BJ (cell line): ENCODE data around the gene MCM7. TPM values are rescaled to one million over a fixed set of nuclear protein-coding genes. Genes with fewer than 3 reads are reported as not detected.

Experiments used
- CTCF ChIA-PET: fragments of 350-600 bp; formaldehyde crosslinking; extraction: SDS; loops from one replicate; lab custom pipeline; 2021; ENCODE audit warnings: antibody characterized with exemption, inconsistent platforms; lab: Yijun Ruan, JAX
- POLR2A ChIA-PET: fragments of 300-600 bp; sonication (Branson Sonifier 250); formaldehyde crosslinking; extraction: SDS; loops from one replicate; lab custom pipeline; 2021; ENCODE audit warnings: antibody characterized with exemption; lab: Charles Lee
- DNase-seq: peaks from one replicate; pipeline ENCODE4 v3.0.0-alpha.2; 2011; ENCODE audit warnings: low read depth
- H3K27me3 ChIP-seq: 2 replicates; pipeline ENCODE4 v1.6.0; 2011; ENCODE audit warnings: low read length; ENCODE audit not compliant: control insufficient read depth, insufficient read depth
- H3K36me3 ChIP-seq: 2 replicates; pipeline ENCODE4 v1.5.1; 2011; ENCODE audit warnings: low read length; ENCODE audit not compliant: control insufficient read depth, insufficient read depth
- H3K4me3 ChIP-seq: 2 replicates; pipeline ENCODE4 v1.5.1; 2011; ENCODE audit warnings: low read depth, mild to moderate bottlenecking, control low read depth, low read length
- CTCF ChIP-seq: IDR thresholded peaks from 2 replicates; pipeline ENCODE4 v1.5.1; 2011; ENCODE audit warnings: low read depth, mild to moderate bottlenecking, control low read depth, inconsistent platforms, low read length, moderate library complexity; ENCODE audit not compliant: insufficient read depth
- polyA plus RNA-seq: library from polyadenylated mRNA; depleted of rRNA; stranded (reverse); fragments of >200 nt; gene quantifications from 2 replicates; pipeline ENCODE4 v1.2.3, GENCODE V29; 2011

The MCM7 gene
- polyA plus RNA-seq, 1 experiment: 89.0 TPM

- CTCF ChIA-PET: no interaction called here
- POLR2A ChIA-PET: no interaction called here
These were observed 22.1 kb downstream of the MCM7 start for GRCh38 chr7:100079024-100079560.

GRCh38 chr7:100077205-100077604, 24.0 kb downstream of the MCM7 start:
- no peak for TF ChIP-seq CTCF
- H3K27me3 ChIP-seq: no peaks in the 10 kb centered on the region
- no peak overlapping the region for H3K4me3 ChIP-seq
- peaks cover 39% of the 10 kb centered on the region for H3K36me3 ChIP-seq
- POLR2A ChIA-PET: no interaction called here
- no peak for DNase-seq
- CTCF ChIA-PET: no interaction called here

More at GRCh38 chr7:100079024-100079560, 22.1 kb downstream of the MCM7 start:
- no peak overlapping the region for H3K4me3 ChIP-seq
- TF ChIP-seq CTCF: no peak
- DNase-seq: no peak
- H3K36me3 ChIP-seq: peaks cover 26% of the 10 kb centered on the region
- no peaks in the 10 kb centered on the region for H3K27me3 ChIP-seq

- CTCF ChIA-PET: interaction anchor here (1.0 kb wide), 1 partner anchor 81 kb away, joined by 4 read pairs; no protein-coding TSS in a partner anchor
- Histone ChIP-seq H3K36me3 (peaks cover 55% of the 10 kb centered on the region), H3K4me3 (no peak overlapping the region), H3K27me3 (no peaks in the 10 kb centered on the region)
- POLR2A ChIA-PET: no interaction called here
- DNase-seq: no peak
- TF ChIP-seq CTCF: no peak
These were observed 25.8 kb downstream of the MCM7 start for GRCh38 chr7:100075418-100075817.

- Histone ChIP-seq H3K4me3 (no peak overlapping the region), H3K27me3 (no peaks in the 10 kb centered on the region), H3K36me3 (peaks cover 60% of the 10 kb centered on the region)
- TF ChIP-seq CTCF: no peak
- POLR2A ChIA-PET: no interaction called here
- no peak for DNase-seq
- CTCF ChIA-PET: interaction anchor here (1.0 kb wide), 1 partner anchor 81 kb away, joined by 4 read pairs; no protein-coding TSS in a partner anchor
These were observed 26.4 kb downstream of the MCM7 start for GRCh38 chr7:100074841-100075240.

GRCh38 chr7:100072462-100072861, 28.7 kb downstream of the MCM7 start:
- DNase-seq: no peak
- ChIA-PET CTCF (no interaction called here), POLR2A (no interaction called here)
- Histone ChIP-seq H3K36me3 (peaks cover 58% of the 10 kb centered on the region), H3K27me3 (no peaks in the 10 kb centered on the region), H3K4me3 (no peak overlapping the region)
- no peak for TF ChIP-seq CTCF
